GM12891 (cell line): ENCODE measurements around the gene XPC.

Experiments used
- POLR2AphosphoS5 ChIP-seq: IDR thresholded peaks from 2 replicates; pipeline ENCODE4 v1.6.1; 2011; ENCODE audit warnings: low read depth, low read length, control low read depth
- SPI1 ChIP-seq: IDR thresholded peaks from 2 replicates; pipeline ENCODE4 v1.6.1; 2011; ENCODE audit warnings: low read depth, low read length, control low read depth

GRCh38 chr3:14211621-14212020 lies 33.2 kb upstream of the XPC start:
- no peak for TF ChIP-seq POLR2AphosphoS5
- no peak for TF ChIP-seq SPI1
